C4-2B (cell line): ENCODE results near the gene TLE5.

Experiments
- CTCF ChIP-seq: fragments of 450-650 bp; conservative IDR thresholded peaks from 2 replicates; pipeline ENCODE4 v1.5.1; 2017; ENCODE audit warnings: mild to moderate bottlenecking
- ZFX ChIP-seq: fragments of 450-650 bp; IDR thresholded peaks from 2 replicates; pipeline ENCODE4 v1.6.1; 2017

DNA sequence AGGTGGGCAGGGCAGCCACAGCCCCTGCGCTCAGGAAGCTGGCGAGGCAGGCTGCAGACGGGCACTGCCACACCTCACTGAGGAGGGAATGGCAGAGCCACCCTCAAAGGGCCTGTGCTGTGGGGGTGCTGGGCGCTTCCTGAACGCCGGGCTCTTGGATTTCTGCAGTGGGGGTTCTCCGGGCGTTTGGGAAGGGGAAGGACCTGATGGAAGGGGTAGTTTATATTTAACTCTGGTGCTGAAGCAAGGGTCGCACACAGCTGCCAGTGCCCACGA, 42.4 kb upstream of the TLE5 start:
- TF ChIP-seq ZFX (no peak), CTCF (no peak)
